Hematopoietic multipotent progenitor cell treated with erythropoietin and hydrocortisone succinate and interleukin-3 and kit ligand, for 8 days (in vitro differentiated cells): Measurements from ENCODE around the gene XYLT1.

ENCODE experiments used
- DNase-seq: peaks from one replicate; pipeline ENCODE4 v3.0.0-alpha.2; 2015

The XYLT1 gene

GRCh38 chr16:17125671-17126070, 345.1 kb downstream of the XYLT1 start:
- DNase-seq = no peak

DNA sequence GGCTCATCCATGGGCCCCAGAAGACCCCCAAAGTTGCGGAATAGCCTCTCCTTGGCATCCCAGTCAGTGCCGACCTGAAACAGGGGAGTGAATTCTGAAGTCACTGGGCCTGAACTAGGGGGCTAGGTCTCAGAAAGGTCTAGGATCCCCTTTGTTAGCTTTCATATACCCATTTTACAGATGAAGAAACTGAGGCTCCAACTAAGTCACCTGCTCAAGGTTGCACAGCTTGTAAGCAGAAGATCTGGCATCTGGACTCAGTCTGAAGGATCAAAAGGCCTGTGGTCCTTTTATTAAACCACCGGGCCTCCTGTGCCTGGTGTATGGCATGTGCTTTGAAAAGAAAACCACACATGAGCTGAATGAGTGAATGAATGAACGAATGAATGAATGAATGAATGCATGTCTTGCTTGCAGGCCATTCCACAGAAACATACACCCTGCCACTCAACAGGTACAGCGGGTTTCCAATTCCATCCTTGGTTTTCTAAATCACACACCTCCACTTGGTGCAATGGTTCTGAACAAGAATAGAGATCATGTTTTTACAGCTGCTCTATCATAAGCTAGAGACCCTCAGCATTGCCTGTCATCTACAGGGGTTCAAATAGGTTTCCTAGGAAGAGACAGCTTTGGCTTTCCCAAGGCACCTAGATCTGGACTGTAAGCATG, 352.7 kb downstream of the XYLT1 start:
- no peak for DNase-seq

DNA sequence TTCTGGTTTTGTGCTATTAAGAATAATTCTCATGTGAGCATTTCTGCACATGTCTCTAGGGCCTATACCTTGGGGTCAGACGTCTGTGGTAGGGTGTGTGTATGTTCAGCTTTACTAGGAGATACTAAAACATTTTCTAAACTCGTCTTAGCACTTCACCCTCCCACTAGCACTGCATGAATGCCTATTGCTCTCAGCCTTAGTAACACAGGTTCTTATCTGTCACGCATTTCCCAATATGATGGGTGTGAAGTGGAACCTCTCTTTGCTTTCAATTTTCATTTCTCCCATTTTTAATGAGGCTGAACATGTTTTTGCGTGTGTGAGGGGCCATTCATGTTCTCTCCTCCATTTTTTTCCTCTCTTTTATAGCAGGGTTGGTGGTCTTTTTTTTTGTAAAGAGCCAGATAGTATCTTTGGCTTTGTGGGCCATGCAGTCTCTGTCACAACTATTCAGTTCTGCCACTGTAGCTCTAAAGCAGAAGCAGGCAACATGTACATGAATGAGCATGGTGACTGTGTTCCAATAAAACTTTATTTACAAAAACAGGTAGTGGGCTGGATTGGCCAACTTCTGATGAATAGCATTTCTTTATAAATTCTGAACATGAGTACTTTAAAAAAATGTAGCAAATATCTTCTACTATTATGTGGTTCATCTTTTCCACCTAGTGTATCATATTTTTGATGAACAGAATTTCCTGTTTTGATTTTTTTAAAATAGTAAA, 354.0 kb downstream of the XYLT1 start:
- DNase-seq = no peak

GRCh38 chr16:17109413-17109812, 361.3 kb downstream of the XYLT1 start:
- no peak for DNase-seq

DNA sequence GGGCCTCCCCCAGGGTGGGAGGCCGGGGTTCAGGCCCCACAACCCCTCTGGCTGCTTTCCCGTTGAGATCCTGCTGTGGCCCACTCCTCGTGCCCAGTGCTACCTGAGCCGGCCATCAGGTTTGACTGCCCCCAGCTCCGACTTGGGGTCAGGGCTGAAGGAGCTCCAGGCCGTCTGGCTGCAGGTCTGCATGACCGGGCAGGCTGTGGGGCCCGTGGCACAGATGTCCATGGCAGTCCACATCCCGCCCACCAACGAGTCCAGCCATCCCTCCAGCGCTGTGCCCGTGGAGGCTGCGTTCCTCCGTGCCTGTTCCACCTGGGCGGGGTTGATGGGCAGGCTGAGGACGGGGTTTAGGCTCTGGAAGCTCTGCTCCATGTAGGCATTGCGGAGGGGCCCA, 362.2 kb downstream of the XYLT1 start:
- DNase-seq = no peak

DNA sequence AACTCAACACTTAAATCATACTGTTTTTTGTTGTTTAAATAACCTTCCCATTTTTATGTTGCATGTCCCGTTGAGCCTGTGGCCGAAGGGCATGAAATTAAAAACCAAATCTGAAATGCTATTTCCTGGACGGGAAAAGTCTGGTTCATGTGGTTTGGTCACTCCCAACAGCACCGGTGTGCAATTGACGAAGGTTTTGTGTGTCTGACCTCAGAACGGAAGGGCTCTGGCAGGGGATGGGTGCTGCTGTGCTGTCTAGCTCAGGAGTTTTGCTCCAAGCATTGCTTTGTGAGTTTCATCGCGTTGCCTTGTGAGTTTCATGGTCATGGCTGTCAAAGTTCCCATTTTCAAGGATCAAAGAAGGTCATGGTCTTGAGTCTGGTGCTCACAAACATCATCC, 363.3 kb downstream of the XYLT1 start:
- no peak for DNase-seq

DNA sequence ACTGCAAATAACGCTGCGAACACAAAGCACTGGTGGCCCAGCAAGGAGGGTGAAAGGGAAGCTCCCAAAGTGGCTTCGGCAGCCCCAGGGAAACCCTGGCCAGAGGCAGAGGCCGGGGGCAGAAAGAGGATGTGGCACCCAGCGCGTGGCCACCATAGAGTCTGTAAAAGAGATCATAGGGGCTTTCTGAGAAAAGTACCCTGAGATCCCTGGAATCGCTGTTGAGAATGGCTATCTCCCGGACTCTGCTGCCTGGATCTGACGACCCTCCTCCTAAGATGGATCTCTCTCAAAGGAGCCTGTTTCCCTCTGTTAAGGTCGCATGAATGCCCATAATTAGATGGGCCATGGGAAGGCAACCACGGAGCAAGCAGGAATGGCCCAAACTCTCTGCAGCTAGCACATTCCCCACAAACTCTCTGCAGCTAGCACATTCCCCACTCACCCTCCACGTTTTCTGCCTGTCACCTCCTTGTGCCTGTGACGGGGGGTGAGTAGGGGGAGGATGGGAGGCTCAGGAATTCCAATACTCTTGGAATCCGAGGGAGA, 364.4 kb downstream of the XYLT1 start:
- DNase-seq = no peak

- DNase-seq = no peak
Measured at GRCh38 chr16:17105239-17105797, 365.4 kb downstream of the XYLT1 start.

DNA sequence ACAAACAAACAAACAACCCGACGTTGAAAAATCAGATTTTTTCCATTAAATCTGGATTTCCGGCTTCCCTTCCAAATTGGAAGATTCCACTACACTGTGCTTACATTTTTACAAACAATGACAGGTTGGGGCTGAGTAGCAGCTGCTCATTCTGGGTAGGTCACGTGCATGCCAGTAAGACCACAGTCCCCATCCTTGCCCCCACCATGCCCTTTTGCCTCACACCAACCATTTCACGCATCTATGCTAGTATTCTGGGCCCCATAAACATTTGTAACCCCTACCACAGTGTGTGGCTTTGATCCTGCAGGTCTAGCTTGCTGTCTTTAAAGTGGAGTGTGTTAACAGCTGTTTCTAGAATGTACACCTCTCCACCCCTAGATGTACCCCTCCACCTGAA, 366.1 kb downstream of the XYLT1 start:
- no peak for DNase-seq

DNA sequence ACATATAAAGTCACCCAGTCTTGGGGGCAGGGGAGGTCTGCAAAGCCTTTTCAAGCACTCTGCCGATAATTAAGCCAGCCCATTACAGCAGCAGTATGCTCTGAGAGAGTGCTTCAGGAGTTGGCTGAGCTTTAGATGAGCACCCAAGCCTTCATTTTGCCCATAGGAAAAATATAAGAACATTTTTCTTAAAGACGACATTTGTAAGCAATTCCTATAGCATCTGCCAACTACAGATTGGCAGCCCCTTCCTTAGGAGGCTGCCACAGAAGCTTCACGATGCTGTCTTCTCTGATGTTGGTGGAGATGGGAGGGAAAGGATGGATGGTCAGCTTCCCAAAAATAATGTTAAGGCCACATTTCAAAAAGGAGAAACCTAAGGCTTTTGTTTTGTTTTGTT, 367.5 kb downstream of the XYLT1 start:
- no peak for DNase-seq

DNA sequence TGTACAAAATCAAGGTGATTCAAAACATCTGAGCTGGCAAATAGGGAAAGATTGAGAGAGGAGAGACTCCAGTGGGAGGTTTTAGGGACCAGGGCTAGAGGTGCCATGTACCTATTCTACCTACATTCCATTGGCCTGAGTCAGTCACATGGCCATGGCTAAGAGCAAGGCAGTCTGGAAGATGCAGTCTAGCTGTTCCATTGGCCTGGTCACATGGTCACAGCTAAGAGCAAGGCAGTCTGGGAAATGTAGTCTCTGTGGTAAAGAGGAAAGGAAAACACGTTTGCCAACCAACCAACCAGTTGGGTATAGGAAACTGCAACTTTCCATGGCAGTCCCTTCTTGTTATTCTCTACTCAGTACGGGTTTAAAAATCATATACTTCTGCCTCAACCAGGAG, 369.1 kb downstream of the XYLT1 start:
- peak; percentile 4 for DNase-seq

DNA sequence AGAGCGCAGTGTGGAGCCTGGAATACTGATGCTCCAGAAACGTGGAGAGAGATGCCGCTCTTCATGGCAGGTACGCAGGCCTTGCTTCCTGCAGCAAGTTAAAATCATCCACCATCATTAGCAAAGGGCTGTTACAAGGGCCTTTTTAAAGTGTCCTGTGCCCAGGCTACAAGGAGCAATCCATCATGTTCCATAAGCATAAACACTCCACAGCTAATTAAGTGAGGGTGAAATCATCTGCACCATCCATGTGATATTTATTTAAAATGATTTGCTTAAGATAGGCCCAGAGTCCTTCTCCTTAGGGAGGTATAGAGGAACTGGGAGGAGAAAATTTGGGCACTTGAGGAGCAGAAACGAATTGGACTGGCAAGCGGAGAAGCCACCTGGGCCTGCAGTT, 372.1 kb downstream of the XYLT1 start:
- DNase-seq = no peak

DNA sequence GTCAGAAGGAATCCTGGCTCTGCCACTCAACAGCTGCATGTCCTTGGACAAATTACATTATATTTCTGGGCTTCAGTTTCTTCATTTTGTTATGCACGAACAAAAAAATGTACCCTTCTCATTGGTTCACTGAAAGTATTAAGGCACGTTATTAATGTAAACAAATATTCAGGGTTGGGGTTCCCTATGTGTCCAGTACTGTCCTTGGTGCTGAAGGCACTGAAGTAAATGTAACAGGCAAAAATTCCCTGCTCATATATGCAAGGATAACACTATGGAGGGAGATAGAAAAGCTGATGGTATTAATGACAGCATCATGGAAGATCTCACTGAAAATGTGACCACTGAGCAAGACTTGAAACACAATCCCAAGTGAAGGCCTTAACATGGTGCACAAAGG, 386.6 kb downstream of the XYLT1 start:
- DNase-seq = no peak

GRCh38 chr16:17083628-17084027, 387.1 kb downstream of the XYLT1 start:
- DNase-seq = no peak

GRCh38 chr16:17082095-17082882, 388.5 kb downstream of the XYLT1 start:
- no peak for DNase-seq

DNA sequence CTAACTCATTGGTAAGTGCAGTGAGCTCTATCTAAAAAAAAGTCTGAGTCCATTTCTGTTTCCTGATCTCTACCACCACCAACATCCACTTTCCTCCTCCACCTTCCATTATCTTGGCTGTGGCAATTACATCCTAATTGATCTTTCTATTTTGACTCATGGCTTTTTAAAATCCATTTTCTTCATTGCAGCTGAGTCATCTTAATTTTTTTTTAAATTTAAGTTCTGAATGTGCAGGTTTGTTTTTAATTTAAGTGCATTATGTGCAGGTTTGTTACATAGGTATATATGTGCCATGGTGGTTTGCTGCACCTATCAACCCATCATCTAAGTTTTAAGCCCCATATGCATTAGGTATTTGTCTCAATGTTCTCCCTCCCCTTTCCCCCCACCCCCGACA, 390.7 kb downstream of the XYLT1 start:
- no peak for DNase-seq

DNA sequence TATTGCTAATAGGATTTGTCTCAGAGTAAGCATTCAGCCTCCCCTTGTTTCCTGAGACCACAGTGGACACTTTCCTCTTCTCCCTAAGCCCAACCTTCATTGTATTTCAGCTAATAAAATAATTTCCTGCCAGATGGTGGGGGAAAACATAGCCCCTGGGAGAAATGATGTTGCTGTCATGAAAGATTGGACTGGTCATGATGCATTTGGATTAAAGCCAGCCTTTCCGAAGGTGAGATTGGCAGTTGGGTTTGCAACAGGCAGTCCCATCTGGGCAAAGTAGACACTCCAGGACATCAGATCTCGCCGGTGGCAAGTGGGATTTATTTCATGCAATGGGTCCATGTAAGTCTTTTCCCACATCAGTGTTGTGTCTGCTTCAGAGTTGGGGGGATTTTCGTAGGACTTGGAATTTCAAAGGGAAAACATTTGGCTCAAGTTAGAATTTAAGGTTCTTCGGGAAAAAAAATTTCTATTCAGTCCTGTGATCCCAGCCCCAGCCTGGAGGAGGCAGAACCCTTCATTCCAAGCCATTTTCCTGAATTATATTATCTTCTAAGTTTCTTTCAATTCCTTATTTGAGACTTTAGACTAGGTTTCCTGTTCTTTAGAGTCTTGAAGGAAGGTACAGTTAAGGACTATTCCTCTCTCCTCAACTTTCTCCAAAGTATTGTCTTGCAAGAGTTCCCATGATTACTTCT, 391.7 kb downstream of the XYLT1 start:
- no peak for DNase-seq

DNA sequence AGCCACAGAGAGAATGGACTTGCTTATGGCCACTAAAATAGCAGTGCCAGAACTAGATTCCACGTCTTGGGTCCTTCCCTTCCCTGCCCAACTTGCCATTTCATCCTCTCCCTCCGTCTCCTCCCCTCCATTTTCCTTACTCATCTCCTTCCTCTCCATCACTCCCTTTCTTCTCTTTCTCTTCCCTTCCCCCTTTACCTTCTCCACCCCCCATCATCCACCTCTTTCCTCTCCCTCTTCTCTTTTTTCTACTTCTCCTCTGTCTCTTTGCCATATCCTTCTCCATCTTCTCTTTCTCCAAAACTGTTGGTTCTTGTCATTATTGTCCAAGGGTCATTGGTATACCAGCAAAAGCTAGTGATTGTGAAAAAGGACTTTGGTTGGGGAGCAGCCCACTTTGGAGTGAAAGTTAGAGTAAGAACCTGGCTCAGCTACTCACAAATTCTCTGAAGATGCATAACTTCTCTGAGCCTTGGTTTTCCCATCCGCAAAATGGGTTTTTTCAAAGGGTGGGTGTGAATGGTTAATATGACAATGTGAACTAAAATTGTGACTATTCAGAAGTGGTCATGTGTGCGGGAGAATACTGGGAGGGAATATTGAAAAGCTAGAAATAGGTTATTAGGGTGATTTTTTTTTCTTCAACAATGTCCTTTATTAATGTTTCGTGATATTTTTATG, 393.8 kb downstream of the XYLT1 start:
- DNase-seq = no peak

GRCh38 chr16:17076092-17076754, 394.5 kb downstream of the XYLT1 start:
- DNase-seq = no peak

DNA sequence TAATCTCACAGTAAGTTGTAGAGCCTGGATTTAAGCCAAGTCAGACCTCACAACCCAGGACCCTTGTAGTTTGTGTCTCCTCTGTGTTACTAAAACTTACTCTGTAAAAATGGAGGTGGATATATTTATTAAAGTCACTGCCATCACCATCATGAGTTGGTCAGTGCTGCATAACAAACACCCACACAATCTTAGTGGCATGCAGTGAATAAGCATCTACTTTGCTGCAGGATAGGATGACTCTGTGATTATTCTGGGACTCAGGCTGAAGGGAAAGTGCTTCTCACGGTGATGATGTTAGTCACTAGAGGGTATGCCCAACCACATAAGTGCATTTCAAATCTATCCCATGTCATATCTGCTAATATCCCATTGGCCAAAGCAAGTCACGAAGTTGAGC, 398.7 kb downstream of the XYLT1 start:
- DNase-seq = no peak

DNA sequence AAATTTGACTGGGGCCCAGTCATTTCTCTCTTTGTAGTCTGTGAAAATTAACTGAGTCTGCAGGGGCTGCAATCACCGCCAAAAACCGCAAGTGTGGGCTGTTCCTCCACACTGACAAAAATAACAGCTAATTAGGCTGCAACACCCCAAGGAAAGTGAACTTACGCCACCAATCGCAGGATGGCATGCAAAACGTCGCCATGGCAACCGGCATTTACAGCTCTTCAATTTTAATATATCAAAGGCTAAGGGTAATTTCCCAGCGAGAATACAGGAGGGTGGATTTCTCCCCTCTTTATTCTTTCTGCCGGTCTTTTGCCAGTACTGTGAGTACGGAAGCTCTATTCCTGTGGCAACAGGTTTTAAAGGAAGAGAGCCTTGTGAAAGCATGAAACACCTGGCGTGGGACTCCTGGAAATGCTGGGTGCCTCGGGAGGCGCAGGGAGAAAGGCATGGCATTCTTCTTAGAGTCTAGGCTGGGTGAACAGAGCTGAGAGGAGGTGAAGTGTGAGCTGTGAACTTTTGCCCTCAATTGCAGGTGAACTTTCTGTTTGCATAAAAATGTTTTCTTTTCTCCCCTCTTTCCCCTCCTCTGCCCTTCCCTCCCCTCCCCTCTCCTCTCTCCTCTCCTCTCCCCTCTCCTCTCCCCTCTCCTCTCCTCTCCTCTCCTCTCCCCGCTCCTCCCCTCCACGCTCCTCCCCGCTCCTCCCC, 399.7 kb downstream of the XYLT1 start:
- DNase-seq = peak; percentile 31
